ENCODE results near the gene AMOTL2.

DNA sequence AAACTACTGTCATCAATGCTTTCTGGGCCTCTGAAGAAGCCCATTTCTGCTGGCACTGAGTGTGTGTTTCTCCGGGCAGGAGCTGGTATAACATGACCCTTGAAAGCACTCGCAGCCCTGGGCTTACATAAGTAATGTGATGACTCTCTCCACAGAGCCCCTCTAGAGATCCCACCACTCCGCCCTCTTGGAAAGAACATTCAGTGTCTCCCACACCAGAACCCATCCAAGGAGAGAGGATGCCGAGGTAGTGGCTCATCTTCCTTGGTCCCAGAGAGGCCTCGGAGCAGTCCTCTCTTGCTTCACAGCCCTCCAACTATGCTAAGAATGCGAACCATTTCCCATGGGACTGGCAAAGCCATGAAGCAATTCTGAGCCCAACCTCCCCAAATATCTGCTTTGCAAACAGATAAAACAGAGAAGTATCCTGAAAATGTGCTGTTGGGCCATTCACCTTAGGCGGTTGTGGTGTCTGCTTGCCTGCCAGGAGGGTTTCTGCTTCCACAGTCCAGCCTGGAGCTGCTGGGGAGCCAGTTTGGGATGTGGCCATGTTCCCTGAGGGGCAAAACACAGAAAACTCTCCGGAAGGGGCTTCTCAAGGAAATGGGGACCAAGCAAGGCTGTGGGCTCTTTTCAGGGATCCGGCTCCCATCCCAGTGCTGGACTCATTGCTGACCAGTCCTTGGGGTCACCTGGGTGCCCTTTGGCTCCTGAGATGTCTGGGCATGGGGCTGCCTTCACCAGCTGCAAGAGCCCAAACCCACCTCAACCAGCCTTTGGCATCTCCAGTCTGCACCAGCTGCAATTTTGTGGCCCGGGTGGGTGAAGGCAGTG, 47.3 kb downstream of the AMOTL2 start:
- TF ChIP-seq POLR2A (IDR thresholded peaks at IDR 0.05; ENCODE audit: low read depth, low read length) = no peak
- TF ChIP-seq POLR2AphosphoS5 (IDR thresholded peaks at IDR 0.05; ENCODE audit: low read depth, low read length) = no peak
- no peak for TF ChIP-seq TAF1 (IDR thresholded peaks at IDR 0.05; ENCODE audit: borderline replicate concordance, low read depth, low read length)
